Fibroblast of gingiva (primary cell): ENCODE measurements around the gene TMEM63A.
A peak's percentile ranks its signal among the peaks of the same experiment; 100 is the strongest.
"Not testable (repeated sequence)": the region's sequence is repeated elsewhere in the genome, so short reads cannot be mapped to it uniquely, and the experiment has no call there.

Experiments used
- DNase-seq: peaks from one replicate; pipeline ENCODE4 v3.0.0-alpha.2; 2011; ENCODE audit warnings: low read depth

Gene TMEM63A

DNA sequence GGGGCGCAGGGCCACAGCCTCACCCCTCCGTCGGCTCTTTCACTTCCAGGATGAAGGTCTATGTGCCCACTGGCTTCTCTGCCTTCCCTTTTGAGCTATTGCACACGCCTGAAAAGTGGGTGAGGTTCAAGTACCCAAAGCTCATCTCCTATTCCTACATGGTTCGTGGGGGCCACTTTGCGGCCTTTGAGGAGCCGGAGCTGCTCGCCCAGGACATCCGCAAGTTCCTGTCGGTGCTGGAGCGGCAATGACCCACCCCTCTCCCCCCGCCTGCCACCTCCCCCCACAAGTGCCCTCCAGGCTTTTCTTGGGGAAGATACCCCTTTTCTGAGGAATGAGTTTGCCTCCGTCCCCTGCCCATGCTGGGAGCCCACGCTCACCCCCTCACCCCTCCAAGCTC lies 37.1 kb downstream of the TMEM63A start:
- no peak for DNase-seq

DNA sequence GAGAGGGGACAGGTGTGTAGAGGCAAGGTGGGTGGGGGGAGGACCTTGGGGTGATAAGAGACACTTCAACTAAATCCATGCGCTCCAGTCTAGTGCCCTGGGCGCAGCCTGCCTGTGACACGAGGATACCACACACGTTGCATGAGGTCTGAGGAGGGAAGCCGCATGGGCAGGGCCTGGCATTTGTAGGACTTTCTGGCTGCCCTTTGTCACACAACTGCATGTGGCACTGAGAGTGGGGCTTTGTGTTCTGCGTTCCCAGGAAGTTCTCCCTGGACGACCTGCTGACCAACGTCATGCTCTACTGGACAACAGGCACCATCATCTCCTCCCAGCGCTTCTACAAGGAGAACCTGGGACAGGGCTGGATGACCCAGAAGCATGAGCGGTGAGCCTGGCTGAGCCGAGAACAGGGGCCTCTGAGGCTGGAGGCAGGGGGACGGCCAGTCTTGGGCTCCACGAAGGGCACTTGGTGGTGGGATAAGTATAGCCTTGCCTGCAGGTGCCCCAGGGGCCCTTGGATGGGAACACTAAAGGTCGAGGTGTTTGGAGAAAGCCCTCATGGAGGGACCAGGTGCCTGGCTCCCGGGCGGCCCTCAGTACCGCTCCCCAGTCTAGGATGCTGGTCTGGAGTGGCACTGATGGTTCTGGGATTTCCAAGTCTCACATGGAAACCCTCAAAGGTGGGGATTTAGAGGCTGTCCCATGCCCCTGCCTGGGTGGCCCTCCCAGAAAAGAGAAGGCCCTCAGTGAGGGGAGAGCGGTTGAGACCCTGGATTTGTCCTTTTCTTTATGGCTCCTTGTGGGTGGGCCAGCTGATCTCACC lies 37.7 kb downstream of the TMEM63A start:
- DNase-seq, result no peak

DNA sequence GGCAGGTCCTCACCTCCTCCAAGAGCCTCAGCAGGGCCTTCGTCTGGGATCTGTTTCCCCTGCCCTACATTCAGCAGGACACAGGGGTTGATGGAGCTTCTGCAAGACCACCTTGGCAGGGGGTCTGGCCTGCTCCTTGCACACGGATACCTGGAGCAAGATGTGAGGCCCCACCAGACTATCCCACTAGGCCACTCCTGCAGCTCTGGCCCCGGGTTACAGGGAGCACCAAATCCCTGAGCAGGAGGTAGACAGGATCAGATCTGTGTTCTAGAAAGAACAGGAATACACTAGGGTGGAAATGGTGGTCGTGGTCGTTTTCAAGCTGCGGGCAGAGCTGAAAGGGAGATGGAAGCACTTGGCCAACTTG lies 38.8 kb downstream of the TMEM63A start:
- DNase-seq, result no peak

DNA sequence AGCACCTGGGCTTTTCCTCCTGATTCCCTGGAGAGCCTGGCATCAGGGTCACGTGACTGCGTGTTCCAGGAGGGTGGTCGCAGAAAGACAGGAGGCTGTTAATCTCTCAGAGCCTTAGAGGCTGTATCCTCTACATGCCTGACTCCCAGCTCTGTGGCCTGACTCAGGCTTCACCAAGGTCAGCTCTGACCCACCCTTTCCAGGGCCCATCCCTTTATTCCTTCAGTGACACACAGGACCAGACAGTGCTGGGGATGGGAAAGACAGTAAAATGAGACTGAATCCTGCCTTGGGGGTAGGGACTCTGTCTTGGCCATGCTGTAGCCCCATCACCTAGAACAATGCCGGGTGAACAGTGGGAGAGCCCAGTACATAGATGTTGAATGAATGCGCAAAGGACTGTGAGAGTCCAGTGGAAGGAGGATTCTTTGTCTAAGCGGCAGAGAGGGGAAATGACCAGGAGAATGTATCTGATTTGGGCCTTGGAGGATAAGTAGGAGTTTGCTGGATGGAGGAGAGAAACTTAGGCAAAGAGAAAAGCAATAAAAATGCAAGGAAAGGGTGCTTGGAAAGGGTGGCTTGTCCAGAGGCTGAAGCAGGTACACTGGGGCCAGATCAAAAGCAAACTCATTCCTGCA lies 39.3 kb downstream of the TMEM63A start:
- no peak for DNase-seq

DNA sequence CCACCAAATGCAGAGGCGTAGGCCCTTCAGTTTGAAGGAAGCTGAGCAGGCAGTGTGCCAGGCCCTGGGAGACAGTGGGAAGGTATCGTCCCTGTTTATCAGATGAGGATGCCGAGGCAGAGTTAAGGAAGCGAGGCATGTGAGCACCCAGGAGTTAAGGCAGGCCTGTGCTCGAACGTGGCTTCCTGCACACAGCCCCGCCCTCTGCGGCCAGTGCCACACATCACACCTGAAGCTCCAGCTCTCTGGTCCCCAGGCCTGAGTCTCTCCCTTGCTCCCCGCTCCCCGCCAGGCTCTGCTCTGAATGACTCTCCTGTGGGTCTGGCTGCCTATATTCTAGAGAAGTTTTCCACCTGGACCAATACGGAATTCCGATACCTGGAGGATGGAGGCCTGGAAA lies 40.1 kb downstream of the TMEM63A start:
- DNase-seq, result no peak

DNA sequence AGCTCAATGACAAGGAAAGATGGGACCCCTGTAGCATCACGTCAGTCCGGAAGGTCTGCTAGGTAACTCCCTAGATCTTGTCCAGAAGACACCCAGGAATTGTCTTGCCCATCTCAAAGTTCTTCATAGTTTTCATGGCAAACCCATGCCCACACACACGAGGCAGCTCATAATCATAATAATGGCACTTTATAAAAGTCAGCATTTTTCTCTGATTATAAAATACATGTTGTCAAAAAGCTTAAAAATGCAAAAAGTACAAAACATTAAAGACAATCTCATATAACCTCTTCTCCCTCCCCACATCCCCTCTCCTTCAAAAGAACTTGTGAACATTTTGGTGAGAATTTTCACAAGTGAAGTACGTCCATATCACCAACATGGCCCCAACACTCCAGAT lies 41.5 kb downstream of the TMEM63A start:
- no peak for DNase-seq

DNA sequence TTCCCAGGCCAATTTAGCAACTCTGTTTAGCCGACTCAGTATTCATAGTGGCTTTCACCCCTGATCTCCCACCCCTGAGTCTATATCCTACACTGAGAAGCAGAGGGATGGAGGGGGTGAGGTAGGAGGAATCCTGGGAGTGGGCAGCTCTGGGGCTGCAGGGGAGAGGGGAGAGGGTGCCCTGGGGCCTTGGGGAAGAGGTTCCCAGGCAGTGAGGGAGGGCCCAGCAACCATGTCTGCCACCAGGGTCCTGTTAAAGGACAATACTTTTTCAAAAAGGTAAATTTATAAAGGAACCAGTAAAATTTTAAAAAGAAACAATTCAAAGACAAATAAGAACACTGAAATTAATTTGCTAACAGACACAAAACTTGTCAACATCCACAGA lies 42.0 kb downstream of the TMEM63A start:
- DNase-seq, result no peak

DNA sequence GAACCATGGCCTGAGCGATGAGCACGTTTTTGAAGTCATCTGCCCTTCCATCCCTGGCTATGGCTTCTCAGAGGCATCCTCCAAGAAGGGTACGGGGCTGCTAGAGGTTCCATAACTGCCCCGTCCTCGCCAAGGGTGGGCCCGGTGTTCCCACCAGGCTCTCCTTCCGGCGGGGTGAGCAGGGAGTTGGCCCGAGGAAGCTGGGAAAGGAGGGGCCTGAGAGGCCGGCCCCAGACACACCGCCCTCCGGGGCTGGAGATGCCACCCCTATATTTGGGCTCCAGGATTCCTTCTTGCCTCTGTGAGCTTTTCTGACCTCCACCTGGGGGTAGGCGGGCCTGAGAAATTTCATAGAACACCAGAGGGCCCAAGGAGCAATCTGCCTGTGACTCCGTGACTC lies 43.4 kb downstream of the TMEM63A start:
- no peak for DNase-seq

DNA sequence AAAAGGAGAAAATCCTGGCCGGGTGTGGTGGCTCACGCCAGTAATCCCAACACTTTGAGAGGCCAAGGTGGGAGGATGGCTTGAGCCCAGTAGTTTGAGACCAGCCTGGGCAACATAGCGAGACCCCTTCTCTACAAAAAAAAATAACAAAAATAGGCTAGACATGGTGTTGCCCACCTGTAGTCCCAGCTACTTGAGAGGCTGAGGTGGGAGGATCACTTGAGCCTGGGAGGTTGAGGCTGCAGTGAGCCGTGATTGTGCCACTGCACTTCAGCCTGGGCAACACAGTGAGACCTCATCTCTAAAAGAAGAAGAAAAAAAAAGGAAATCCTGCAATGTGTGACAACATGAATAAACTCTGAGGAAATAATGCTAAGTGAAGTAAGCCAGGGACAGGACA lies 45.9 kb downstream of the TMEM63A start:
- not testable (repeated sequence) for DNase-seq

DNA sequence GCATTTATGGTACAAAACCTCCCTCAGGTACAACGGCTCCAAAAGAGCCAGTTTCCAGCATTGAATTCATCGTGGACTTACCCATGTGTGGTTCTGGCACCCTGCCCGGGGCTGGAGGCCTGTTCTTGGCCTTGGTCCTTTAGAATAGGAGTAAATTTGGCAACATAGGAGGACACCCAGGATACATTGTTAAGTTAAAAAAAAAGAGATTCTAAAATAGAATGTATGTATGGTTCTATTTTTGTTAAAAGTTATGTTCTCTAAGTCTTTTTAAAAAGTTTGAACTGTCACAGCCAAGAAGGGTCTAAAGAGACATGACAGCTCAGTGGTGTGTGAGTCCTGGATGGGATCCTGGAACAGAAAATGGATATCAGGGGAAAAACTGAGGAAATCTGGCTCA lies 46.3 kb downstream of the TMEM63A start:
- DNase-seq, result peak; percentile 79

DNA sequence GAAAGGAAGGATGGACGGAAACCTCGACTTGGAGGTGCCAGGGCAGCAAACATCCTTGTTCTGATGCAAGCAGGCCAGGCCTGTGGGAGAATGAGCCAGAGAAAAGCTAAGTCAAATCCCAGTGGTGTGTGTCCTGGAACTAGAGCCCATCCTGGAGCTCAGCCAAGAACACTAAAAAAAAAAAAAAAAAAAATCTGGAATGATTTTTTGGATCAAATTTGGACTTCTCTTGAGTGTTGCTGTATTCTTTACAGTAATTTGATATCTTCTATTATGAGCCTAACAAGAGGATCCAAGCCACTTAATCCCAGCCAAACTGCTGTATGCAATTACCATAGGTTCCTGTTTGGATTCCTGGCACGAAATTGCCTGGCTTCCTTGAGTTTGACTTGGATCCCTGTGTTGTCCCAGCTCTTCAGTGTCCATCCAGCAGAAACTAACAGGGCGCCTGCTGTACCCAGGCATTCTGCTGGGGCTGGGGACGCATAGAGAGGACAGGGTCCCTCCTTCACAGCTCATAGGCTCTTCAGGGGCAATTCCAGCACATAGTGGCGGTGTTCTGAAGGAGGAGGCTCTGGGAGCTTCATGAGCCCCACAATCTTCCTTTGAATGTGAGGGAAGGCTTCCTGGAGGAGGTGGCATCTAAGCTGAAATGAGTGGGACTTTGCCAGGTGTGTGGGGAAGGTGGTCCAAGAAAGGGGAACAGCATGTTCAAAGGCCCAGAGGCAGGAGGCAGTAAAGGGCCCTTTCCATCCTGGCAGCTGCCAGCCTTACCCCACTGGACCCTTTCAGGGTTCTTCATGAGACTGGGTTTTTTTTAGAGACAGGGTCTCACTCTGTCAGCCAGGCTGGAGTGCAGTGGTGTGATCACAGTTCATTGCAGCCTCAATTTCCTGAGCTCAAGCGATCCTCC lies 47.5 kb downstream of the TMEM63A start:
- peak; percentile 98 for DNase-seq

DNA sequence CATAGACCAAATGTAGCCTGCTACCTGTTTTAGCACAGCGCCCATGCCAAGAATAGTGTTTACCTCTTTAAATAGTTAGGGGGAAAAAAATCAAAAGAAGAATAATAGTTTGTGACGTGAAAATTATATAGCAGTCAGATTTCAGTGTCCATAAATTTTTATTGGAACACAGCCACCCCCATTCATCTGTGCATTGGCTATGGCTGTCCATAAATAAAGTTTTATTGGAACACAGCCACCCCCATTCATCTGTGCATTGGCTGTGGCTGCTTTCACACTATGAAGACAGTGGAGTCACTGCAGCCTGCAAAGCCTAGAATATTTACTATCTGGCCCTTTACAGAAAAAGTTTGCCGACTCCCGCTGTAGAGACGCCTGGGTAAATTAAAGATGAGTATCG lies 51.3 kb downstream of the TMEM63A start:
- DNase-seq, result no peak

DNA sequence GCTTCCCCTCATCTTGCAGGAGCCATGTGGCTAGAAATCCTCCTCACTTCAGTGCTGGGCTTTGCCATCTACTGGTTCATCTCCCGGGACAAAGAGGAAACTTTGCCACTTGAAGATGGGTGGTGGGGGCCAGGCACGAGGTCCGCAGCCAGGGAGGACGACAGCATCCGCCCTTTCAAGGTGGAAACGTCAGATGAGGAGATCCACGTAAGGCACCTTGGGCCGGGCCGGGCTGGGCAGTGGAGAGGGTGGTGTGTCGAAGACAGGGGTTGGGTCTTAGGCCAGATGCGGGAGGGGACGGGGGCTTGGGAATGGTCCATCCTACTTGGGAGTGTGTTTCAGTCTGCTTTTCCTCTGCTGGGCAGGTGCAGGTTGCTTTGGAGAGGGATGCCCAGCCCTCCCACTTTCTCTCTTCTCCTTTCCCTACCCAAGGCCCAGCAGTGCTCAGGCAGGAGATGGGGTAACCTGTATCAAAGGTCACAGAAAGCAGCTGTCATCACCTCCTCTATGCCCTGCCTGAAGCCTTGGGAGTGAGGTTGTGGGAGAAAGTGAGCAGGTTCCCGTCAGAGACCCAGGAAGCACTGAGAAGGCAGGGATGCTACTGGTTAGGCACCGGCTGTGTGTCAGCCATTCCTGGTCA lies 53.4 kb downstream of the TMEM63A start:
- DNase-seq, result no peak

DNA sequence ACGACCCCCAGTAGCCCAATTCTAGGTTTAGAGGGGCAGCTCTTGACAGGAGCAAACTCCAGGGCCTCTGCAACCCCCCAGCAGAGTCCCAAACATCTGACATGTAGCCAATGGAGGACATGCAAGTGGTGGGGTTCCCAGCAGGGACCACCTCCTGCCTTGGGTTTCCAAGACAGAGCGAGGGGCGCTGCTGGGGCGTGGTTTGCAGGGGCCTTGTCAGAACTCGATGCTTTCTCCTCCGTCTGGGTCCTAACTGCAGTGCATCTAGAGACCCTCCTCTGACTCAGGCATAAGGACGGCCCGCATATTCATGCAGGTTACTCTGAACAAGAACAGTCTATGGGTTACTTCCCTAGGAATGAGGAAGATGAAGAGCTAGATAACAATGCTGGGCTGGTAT lies 55.1 kb downstream of the TMEM63A start:
- no peak for DNase-seq

DNA sequence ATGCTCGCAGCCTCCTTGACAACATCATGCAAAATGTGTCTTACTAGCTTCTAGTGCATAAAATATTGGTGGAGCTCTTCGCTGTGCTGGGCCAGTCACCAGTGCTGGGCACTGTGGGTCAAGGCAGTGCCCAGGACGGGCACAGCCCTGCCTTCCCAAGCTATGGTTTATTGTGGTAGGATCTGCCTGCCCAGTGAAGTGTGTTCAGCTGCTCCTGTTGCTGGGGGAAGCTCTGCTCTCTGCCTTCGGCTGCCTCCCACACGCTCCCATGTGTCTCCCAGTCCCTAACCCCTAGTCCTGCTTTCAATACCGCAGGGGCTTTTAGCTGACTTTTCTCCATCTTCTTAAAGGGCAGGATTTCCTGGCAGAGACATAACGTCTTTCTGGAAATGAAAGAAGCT lies 56.6 kb downstream of the TMEM63A start:
- no peak for DNase-seq

DNA sequence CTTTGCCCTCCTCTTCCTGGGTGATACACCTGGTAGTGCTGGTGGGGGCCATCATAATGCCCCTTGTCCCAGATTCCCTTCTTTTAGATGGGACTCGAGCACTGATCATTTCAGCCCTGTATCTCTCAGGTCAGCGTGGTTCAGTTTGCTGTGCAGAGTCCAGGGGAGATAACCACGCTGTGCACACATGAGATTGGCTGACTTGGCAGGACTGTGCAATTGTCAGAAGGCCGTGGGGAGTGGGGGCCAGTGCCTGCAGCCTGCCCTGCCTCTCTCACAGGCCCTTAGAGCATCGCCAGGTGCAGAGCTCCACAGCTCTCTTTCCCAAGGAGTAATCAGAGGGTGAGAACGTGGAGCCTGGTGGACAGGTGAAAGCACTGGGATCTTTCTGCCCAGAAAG lies 57.1 kb downstream of the TMEM63A start:
- DNase-seq, result no peak

DNA sequence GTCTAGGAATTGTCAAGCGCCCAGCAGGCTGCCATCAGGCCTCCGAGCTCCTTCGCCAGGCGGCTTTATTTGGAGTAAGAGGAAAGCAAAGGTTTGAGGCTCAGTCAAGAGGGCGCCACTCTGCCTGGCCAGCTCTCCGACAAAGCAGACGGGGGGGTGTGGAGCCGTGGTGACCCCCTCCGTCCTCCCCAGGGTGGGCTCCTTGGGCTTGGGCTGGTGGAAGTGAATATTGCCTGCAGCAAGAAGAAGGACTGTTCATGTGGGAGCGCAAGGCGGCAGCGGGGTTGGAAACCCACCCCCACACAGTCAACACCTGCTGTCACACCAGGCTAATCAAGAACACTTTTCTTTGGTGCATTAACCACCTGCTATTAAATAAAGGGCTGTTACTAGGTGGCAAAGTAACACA lies 57.6 kb downstream of the TMEM63A start:
- DNase-seq, result no peak

DNA sequence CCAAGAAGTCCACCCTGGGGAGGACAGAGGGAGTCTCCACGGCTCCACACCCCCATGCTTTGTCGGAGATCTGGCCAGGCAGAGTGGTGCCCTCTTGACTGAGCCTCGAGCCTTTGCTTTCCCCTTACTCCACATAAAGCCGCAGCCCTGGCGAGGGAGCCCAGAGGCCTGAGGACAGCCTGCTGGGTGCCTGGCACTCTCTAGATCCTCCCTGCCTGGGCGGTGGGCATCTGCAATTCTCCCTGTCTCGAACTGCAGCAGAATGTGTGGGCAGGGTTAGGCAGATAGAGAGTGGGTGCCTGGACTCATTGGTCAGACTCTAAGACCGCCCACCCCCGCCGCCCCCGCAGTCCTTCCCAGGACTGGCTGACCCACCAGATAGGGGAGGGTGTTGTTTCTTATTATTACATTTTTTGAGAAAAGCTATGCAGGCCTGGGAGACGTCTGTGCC lies 58.3 kb downstream of the TMEM63A start:
- no peak for DNase-seq

DNA sequence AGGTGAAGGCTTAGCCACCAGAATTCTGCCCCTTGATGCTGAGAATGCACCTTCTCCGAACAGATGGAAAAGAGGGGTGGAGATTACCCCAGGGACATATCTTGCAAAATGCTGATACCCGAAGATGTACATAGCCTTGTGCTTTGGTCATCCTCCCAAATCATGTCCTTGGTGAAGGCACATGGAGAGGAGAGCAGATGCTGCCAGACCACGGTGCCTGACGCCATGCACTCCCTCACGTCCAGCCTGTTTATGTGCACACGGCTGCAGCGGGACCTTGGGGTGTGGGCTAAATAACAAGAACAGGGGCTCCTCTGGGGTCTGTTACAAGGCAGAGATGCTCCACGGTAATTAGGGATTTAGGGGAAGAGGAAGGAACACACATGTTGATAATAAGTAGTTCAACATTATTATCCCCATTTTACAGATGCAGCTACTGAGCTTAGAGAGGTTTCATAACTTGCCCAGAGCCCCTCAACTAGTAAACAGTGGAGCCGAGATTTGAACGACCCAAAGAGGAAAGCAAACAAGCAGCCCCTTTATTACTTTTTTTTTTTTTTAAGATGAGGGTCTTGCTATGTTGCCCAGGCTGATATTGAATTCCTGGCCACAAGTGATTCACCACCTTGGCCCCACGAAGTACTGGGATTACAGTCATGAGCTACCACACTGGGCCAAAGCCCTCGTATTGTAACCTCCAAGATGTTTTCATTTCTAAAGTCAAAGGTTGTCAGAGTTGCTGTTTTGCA lies 59.4 kb downstream of the TMEM63A start:
- DNase-seq, result no peak

DNA sequence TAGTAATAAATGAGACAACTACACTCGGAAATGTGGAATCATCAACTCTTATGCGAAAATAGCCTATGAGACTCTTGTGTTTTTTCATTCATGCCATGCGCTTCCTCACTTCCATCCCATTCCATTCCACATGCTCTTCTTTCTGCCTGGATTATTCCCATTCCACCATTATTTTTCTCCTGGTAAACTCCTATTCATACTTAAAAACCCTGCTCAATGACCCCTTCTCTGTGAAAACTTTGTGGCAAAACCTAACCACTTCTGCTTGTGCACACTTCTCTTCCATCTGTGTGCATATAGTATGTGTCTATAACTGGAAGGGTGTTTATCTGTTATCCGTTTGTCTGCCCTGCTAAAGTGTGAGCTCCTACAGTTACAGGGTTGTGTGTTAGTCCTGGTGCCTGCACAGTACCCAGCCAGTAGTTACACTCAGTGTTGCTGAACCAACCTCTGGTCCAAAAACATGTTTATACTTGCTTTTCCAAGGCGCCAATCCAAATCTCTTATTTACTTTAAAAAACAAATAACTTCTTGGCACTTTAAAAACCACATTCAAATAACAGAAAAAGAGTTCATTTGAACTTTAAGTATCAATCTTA lies 61.6 kb downstream of the TMEM63A start:
- peak; percentile 50 for DNase-seq
